HCT116 (cell line): ENCODE measurements around the gene CDH26. TPM values are rescaled to one million over a fixed set of nuclear protein-coding genes. Genes with fewer than 3 reads are reported as not detected.

Experiments used
- ATAC-seq: fragments of 200-7000 bp; cut with Tn5 transposase; 2 replicates; pipeline ENCODE4 v1.9.1; 2020; ENCODE audit warnings: mild to moderate bottlenecking, moderate library complexity
- BruUV-seq: library from RNA; stranded (reverse); fragments of 400-500 nt; replicated peaks from 2 replicates; lab custom pipeline; 2021; lab: Mats Ljungman, UMichigan
- CTCF ChIA-PET: fragments of 300-600 bp; sonication (Branson Sonifier 250); formaldehyde crosslinking; loops from one replicate; lab custom pipeline; 2021; ENCODE audit warnings: antibody characterized with exemption; lab: Charles Lee
- POLR2A ChIA-PET: fragments of 300-600, 350-600 bp; sonication (Branson Sonifier 250); formaldehyde crosslinking; loops from one replicate; lab custom pipeline; 2021; ENCODE audit warnings: antibody characterized with exemption; lab: Charles Lee
- RAD21 ChIA-PET, 2 experiments: fragments of 300-600 bp; sonication (Branson Sonifier 250); formaldehyde crosslinking; loops; one replicate each; lab custom pipeline; 2023; ENCODE audit warnings: low total read pairs in 2 of 2; ENCODE audit not compliant: uncharacterized antibody in 2 of 2, unreplicated experiment in 2 of 2, low non-redundant PET in 1 of 2; lab: Charles Lee
- DNase-seq: peaks from one replicate; pipeline ENCODE4 v3.0.0-alpha.2; 2010; ENCODE audit warnings: low read depth, low spot score
- H2AFZ ChIP-seq: fragments of 200-600 bp; shearing (Covaris generic), sonication (generic); 2 replicates; pipeline ENCODE4 v1.6.1; 2017; ENCODE audit warnings: low read depth, mixed run types, mixed read lengths, antibody characterized with exemption, low read length; ENCODE audit not compliant: poor library complexity, severe bottlenecking
- H3K27ac ChIP-seq: 2 replicates; pipeline ENCODE4 v1.5.1; 2012; ENCODE audit warnings: low read depth, low read length
- H3K27me3 ChIP-seq: fragments of 200-600 bp; sonication (generic); 2 replicates; pipeline ENCODE4 v1.6.1; 2016; ENCODE audit warnings: mixed run types, low read length, mixed read lengths; ENCODE audit not compliant: insufficient read depth
- H3K36me3 ChIP-seq, 2 experiments: fragments of 200-500 bp in 1 of 2; fragments of 200-600 bp in 1 of 2; sonication (Bioruptor generic) in 1 of 2; sonication (generic) in 1 of 2; 2 replicates each; pipeline versions ENCODE4 v1.5.1 to v1.6.1; 2014 to 2016; ENCODE audit warnings: low read length in 2 of 2, inconsistent platforms in 1 of 2, mixed read lengths in 1 of 2, mixed run types in 1 of 2; ENCODE audit not compliant: insufficient read depth in 2 of 2, control insufficient read depth in 1 of 2
- H3K4me1 ChIP-seq, 2 experiments: fragments of 200-600 bp in 1 of 2; sonication (generic) in 1 of 2; 2 replicates each; pipeline versions ENCODE4 v1.5.1 to v1.6.1; 2012 to 2017; ENCODE audit warnings: low read length in 2 of 2, inconsistent platforms in 1 of 2, mild to moderate bottlenecking in 1 of 2, mixed read lengths in 1 of 2, mixed run types in 1 of 2, moderate library complexity in 1 of 2; ENCODE audit not compliant: insufficient read depth in 2 of 2, control insufficient read depth in 1 of 2
- H3K4me2 ChIP-seq: fragments of 200-600 bp; sonication (generic); 2 replicates; pipeline ENCODE4 v1.6.1; 2017; ENCODE audit warnings: mixed run types, low read length, mixed read lengths
- H3K4me3 ChIP-seq, 2 experiments: fragments of 200-600 bp in 1 of 2; sonication (generic) in 1 of 2; replicated peaks in 1 of 2; 2 replicates each; pipeline ENCODE4 v1.5.1; 2011 to 2016; ENCODE audit warnings: low read length in 2 of 2, control low read depth in 1 of 2, low read depth in 1 of 2, mild to moderate bottlenecking in 1 of 2, mixed read lengths in 1 of 2, mixed run types in 1 of 2
- H3K79me2 ChIP-seq: fragments of 200-600 bp; sonication (generic); 2 replicates; pipeline ENCODE4 v1.6.1; 2017; ENCODE audit warnings: mild to moderate bottlenecking, mixed run types, low read length, moderate library complexity, mixed read lengths; ENCODE audit not compliant: insufficient read depth
- H3K9ac ChIP-seq: fragments of 200-600 bp; sonication (generic); 2 replicates; pipeline ENCODE4 v1.6.1; 2016; ENCODE audit warnings: low read length, mixed read lengths
- H3K9me2 ChIP-seq: fragments of 200-600 bp; sonication (generic), shearing (Covaris generic); 2 replicates; pipeline ENCODE4 v1.6.1; 2017; ENCODE audit warnings: mixed run types, mild to moderate bottlenecking, moderate library complexity; ENCODE audit not compliant: insufficient read depth
- H3K9me3 ChIP-seq, 2 experiments: fragments of 200-500 bp in 1 of 2; fragments of 200-600 bp in 1 of 2; sonication (Bioruptor generic) in 1 of 2; sonication (generic) in 1 of 2; 2 replicates each; pipeline ENCODE4 v1.6.1; 2014 to 2017; ENCODE audit warnings: low read length in 2 of 2, mixed read lengths in 2 of 2, inconsistent platforms in 1 of 2, low read depth in 1 of 2, mild to moderate bottlenecking in 1 of 2, mixed run types in 1 of 2, moderate library complexity in 1 of 2; ENCODE audit not compliant: control insufficient read depth in 1 of 2, insufficient read depth in 1 of 2
- H4K20me1 ChIP-seq: fragments of 200-600 bp; sonication (generic), shearing (Covaris generic); 2 replicates; pipeline ENCODE4 v1.6.1; 2017; ENCODE audit warnings: mixed run types, mild to moderate bottlenecking, moderate library complexity; ENCODE audit not compliant: insufficient read depth
- CBX3 ChIP-seq: IDR thresholded peaks from 2 replicates; pipeline ENCODE4 v1.6.1; 2012; ENCODE audit warnings: low read depth
- CEBPB ChIP-seq: IDR thresholded peaks from 2 replicates; pipeline ENCODE4 v1.6.1; 2012; ENCODE audit warnings: low read depth
- EGR1 ChIP-seq: IDR thresholded peaks from 2 replicates; pipeline ENCODE4 v1.6.1; 2012; ENCODE audit warnings: low read depth
- ELF1 ChIP-seq: IDR thresholded peaks from 2 replicates; pipeline ENCODE4 v1.6.1; 2012; ENCODE audit warnings: low read depth, borderline replicate concordance
- EZH2 ChIP-seq: fragments of 200-600 bp; sonication (generic); IDR thresholded peaks from 2 replicates; pipeline ENCODE4 v1.6.1; 2017; ENCODE audit warnings: antibody characterized with exemption, mixed run types
- FOSL1 ChIP-seq: IDR thresholded peaks from 2 replicates; pipeline ENCODE4 v1.6.1; 2012; ENCODE audit warnings: low read depth
- JUND ChIP-seq: IDR thresholded peaks from 2 replicates; pipeline ENCODE4 v1.6.1; 2012
- RAD21 ChIP-seq: IDR thresholded peaks from 2 replicates; pipeline ENCODE4 v1.6.1; 2012; ENCODE audit warnings: low read depth, mild to moderate bottlenecking
- SIN3A ChIP-seq: IDR thresholded peaks from 2 replicates; pipeline ENCODE4 v1.6.1; 2012; ENCODE audit warnings: low read depth
- SP1 ChIP-seq: IDR thresholded peaks from 2 replicates; pipeline ENCODE4 v1.6.1; 2012; ENCODE audit warnings: low read depth
- TCF7L2 ChIP-seq: IDR thresholded peaks from 2 replicates; pipeline ENCODE4 v1.7.0; 2011; ENCODE audit warnings: borderline replicate concordance, inconsistent platforms; ENCODE audit not compliant: insufficient read depth, insufficient read length; ENCODE audit errors: extremely low read depth
- ZFX ChIP-seq: fragments of 450-650 bp; IDR thresholded peaks from 2 replicates; pipeline ENCODE4 v1.6.1; 2017
- intact Hi-C: fragments of 100-400 bp; cut with micrococcal nuclease; formaldehyde crosslinking; loops from 2 replicates; pipeline ENCODE4 v1.10.0; 2022
- total RNA-seq: library from RNA; stranded (reverse); gene quantifications from one replicate; pipeline ENCODE4 v1.2.1, GENCODE V29; 2021; ENCODE audit not compliant: unreplicated experiment
- TF ChIP-seq, protein P1 (sequence below): IDR thresholded peaks from 2 replicates; pipeline ENCODE4 v1.6.1; 2012
- TF ChIP-seq, protein P2 (sequence below): IDR thresholded peaks from 2 replicates; pipeline ENCODE4 v1.6.1; 2011; ENCODE audit warnings: mild to moderate bottlenecking, low read length, moderate library complexity; ENCODE audit not compliant: insufficient replicate concordance; ENCODE audit errors: extremely low read depth
- TF ChIP-seq, protein P3 (sequence below): IDR thresholded peaks from 2 replicates; pipeline ENCODE4 v1.6.1; 2012; ENCODE audit warnings: low read depth

The CDH26 gene
- total RNA-seq, 1 experiment from 2014 or later = 0.34 TPM

DNA sequence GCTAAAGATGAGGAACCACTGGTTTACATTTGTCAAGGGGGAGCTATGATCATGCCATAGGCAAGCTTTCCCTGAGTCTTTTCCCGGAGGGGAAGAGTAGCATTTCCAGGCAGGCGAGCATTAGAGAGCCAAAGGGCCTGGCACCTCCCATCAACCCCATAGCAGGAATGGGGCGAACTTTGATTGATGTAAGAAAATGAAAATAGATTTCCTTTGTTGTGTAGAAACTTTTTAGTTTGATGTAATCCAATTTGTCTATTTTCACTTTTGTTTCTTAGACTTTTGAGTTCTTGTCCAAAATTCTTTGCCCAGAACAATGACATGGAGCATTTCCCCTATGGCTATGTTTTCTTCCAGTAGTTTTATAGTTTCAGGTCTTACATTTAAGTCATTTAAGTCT is 85.2 kb downstream of the CDH26 start (continued):
- TF ChIP-seq EGR1 (no peak), ZFX (no peak)
- TF ChIP-seq, protein P1, sequence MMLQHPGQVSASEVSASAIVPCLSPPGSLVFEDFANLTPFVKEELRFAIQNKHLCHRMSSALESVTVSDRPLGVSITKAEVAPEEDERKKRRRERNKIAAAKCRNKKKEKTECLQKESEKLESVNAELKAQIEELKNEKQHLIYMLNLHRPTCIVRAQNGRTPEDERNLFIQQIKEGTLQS = no peak

DNA sequence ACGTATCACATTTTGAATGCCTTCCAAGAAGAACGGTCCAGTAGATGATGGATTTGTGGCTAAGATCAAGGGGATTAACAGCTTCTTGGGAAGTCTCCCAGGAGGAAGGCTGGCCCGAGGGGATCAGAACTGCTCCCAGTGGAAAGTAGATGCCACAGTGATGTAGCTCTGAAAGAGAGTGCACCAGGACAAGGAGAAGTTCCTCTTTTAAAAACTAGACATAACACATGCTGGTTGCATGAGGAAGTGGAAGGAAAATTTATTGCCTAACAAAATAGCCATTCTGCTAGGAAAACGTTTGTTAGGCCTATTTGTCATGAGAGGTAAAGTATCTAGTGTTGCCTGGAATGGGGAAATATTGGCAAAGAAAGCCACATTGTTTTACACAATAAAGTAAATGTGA is 87.8 kb downstream of the CDH26 start:
- Histone ChIP-seq H3K9ac (no peak overlapping the region), H3K79me2 (no peaks in the 10 kb centered on the region), H2AFZ (no peak overlapping the region), H3K9me2 (no peaks in the 10 kb centered on the region), H3K27ac (no peak overlapping the region), H4K20me1 (no peaks in the 10 kb centered on the region), H3K4me3 (no peak overlapping the region), H3K9me3 (no peaks in the 10 kb centered on the region), H3K4me1 (peaks cover 0 to 9% of the 10 kb centered on the region in 2 experiments; a peak in 2 of 4 replicates), H3K36me3 (no peaks in the 10 kb centered on the region), H3K27me3 (no peaks in the 10 kb centered on the region), H3K4me2 (no peak overlapping the region)
- BruUV-seq = no TSS peak
- ChIA-PET RAD21 (no interaction called here), CTCF (interaction anchor here (1.0 kb wide), 1 partner anchor 9 kb away, joined by 3 read pairs; no protein-coding TSS in a partner anchor), POLR2A (no interaction called here)
- intact Hi-C loops = no loop called here
- ATAC-seq (no peak), DNase-seq (no peak)
- no peak for TF ChIP-seq EZH2
- TF ChIP-seq, protein P2, sequence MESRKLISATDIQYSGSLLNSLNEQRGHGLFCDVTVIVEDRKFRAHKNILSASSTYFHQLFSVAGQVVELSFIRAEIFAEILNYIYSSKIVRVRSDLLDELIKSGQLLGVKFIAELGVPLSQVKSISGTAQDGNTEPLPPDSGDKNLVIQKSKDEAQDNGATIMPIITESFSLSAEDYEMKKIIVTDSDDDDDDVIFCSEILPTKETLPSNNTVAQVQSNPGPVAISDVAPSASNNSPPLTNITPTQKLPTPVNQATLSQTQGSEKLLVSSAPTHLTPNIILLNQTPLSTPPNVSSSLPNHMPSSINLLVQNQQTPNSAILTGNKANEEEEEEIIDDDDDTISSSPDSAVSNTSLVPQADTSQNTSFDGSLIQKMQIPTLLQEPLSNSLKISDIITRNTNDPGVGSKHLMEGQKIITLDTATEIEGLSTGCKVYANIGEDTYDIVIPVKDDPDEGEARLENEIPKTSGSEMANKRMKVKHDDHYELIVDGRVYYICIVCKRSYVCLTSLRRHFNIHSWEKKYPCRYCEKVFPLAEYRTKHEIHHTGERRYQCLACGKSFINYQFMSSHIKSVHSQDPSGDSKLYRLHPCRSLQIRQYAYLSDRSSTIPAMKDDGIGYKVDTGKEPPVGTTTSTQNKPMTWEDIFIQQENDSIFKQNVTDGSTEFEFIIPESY = no peak
- TF ChIP-seq EGR1 = no peak
- TF ChIP-seq, protein P3, sequence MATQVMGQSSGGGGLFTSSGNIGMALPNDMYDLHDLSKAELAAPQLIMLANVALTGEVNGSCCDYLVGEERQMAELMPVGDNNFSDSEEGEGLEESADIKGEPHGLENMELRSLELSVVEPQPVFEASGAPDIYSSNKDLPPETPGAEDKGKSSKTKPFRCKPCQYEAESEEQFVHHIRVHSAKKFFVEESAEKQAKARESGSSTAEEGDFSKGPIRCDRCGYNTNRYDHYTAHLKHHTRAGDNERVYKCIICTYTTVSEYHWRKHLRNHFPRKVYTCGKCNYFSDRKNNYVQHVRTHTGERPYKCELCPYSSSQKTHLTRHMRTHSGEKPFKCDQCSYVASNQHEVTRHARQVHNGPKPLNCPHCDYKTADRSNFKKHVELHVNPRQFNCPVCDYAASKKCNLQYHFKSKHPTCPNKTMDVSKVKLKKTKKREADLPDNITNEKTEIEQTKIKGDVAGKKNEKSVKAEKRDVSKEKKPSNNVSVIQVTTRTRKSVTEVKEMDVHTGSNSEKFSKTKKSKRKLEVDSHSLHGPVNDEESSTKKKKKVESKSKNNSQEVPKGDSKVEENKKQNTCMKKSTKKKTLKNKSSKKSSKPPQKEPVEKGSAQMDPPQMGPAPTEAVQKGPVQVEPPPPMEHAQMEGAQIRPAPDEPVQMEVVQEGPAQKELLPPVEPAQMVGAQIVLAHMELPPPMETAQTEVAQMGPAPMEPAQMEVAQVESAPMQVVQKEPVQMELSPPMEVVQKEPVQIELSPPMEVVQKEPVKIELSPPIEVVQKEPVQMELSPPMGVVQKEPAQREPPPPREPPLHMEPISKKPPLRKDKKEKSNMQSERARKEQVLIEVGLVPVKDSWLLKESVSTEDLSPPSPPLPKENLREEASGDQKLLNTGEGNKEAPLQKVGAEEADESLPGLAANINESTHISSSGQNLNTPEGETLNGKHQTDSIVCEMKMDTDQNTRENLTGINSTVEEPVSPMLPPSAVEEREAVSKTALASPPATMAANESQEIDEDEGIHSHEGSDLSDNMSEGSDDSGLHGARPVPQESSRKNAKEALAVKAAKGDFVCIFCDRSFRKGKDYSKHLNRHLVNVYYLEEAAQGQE = no peak
- TF ChIP-seq SIN3A = no peak
- no peak for TF ChIP-seq CEBPB
- no peak for TF ChIP-seq RAD21
- no peak for TF ChIP-seq ZFX
- no peak for TF ChIP-seq FOSL1
- no peak for TF ChIP-seq JUND
- no peak for TF ChIP-seq SP1
- TF ChIP-seq TCF7L2 = no peak
- TF ChIP-seq CBX3 = no peak
- TF ChIP-seq ELF1 = no peak
